COLO829 (cell line): ENCODE measurements around the gene SLC1A3.
"Not testable (repeated sequence)": the region's sequence is repeated elsewhere in the genome, so short reads cannot be mapped to it uniquely, and the experiment has no call there.

Experiments used
- DNase-seq: peaks from one replicate; pipeline ENCODE4 v3.0.0; 2012; ENCODE audit warnings: low spot score

SLC1A3 gene

DNA sequence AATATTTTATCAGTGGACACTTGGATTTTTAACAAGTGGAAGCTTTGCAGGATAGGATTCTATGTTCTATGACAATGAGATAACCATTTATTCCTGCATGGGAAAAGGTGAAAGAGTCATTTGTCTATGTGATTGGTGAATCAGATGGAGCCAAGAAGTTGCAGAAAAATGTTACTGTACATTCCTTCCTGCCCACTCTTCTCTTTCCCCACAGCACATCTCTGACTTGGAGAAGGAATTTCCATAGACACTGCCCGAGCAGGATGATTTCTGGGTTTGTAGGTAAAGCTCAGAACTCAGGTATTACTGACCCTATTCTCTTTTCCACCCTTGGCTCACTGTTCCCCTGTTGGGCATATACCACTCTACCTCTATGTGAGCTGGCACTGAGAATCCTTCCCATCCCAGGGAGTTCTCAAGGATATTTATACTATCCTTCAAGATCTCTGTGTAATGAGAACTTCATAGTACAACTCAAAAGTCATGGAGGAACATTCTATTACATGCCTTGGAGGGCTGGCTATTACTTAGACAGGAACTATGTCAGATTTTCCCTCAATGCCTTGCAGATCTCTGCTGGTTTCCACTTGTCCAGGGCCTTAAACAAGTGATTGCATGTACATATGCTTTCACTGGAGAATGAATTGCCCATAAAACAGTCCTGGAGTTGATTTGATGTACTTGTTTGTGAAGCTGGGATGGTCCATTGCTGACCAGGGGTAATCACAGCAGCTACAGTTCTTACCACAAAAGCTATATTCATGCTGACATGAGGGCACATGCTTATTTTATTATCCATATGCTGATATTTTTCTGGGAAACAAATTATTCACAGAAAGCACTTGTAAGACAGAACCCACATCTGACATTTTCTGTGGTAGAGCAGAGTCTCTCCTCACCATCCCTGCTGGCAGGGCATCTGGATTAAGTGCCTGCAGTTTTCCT, 24.1 kb downstream of the SLC1A3 start:
- DNase-seq = no peak

- no peak for DNase-seq
Observed at GRCh38 chr5:36631154-36631553, 24.7 kb downstream of the SLC1A3 start.

DNA sequence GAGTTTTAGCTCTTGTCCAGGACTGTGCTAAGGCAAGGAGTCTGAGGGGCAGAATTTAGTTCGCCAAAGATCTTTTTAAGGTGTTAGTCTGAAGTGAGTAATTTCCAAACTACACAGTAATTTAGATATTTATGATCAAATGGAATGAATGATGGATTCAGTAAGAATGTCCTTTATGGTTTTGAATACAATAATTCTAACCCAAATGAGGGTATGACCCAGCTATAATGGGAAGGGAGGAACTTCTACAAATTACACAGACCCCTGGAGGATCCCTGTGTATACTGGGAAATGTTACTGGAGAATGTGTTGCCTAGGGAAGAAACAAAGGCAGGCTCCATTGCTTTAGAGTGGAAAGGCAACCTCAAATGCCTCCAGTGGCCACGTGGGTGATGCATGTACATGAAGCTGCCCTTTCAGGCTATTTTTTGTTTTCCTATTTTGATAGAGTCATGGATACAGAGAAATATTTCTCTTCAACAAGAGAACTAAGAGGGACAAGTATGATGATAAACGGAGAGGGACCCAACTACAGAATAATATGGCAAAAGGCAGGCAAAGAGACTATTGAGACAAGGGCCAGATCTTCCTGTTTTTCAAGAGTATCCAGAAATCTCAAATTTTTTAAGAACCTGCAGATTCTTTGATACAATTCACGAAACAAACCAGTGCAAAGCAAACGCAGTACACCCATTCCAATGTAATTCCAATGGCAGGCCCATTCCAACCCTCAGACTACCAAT, 25.4 kb downstream of the SLC1A3 start:
- DNase-seq = no peak

DNA sequence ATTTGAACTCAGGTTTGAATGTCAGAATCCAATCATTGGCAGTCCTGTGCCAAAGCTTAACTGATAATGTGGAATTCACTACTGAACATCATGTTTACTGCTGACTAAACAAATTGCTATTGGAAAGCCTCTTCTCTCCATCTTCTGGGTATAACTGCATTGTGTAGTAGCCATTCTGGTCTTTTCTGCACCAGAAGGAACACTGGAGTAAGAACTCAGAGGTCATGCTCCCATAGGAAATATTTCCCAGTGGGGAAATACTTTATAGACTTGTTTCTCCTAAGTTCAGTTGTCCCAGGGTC, 25.9 kb downstream of the SLC1A3 start:
- no peak for DNase-seq

DNA sequence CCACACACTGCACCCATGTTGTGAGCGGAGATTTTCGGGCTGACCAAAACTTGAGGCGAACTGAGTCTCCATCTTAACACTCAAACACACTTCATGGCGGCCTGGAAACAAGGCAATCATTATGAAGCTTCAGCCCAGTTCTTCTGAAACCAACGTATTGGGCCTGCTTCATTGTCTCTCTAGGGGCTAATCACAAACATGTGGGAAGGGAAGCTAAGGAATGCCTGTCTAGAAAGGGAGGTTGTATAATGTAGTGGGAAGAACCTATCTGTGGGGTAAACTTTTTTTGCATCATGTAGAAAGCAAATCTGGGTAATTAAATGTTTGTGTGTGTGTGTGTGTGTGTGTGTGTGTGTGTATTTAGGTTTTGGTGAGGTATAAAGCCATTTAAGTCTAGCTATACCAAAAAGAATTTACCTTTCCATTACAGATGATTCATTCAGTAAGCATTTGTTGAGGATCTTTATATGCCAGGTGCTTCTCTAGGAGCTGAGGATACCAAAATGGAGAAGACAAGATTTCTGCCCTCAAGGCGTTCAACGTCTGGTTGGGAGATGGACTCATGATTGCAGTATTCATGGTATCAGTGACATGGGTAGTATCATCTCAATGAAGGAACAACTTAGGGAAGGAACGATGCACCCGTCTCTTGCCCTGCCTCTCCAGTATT, 29.4 kb downstream of the SLC1A3 start:
- DNase-seq = no peak

GRCh38 chr5:36637101-36637500, 30.7 kb downstream of the SLC1A3 start:
- DNase-seq = no peak

GRCh38 chr5:36637516-36637915, 31.1 kb downstream of the SLC1A3 start:
- DNase-seq = no peak

GRCh38 chr5:36638056-36638455, 31.6 kb downstream of the SLC1A3 start:
- DNase-seq = no peak

DNA sequence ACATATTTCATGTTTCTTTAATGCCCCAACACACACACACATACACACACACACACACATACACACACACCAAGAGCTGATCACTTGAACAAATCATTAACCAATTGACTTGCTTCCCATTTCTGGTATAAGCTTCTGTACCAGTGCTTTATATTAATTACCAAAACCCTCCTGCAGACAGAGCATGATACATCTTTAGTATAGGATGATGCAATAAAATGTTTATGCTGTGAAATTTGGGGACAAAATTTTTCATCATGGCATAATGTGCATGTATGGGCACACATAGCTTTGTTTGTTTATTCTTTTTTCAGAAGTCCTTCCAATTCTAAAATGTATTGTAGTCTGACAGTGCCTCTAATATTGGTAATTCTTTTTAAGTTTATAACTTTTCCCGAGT, 34.5 kb downstream of the SLC1A3 start:
- no peak for DNase-seq

GRCh38 chr5:36641431-36641830, 35.0 kb downstream of the SLC1A3 start:
- no peak for DNase-seq

GRCh38 chr5:36642089-36642488, 35.7 kb downstream of the SLC1A3 start:
- no peak for DNase-seq

- DNase-seq = no peak
Observed at GRCh38 chr5:36643162-36643561, 36.8 kb downstream of the SLC1A3 start.

- not testable (repeated sequence) for DNase-seq
Observed at GRCh38 chr5:36643841-36644240, 37.4 kb downstream of the SLC1A3 start.

DNA sequence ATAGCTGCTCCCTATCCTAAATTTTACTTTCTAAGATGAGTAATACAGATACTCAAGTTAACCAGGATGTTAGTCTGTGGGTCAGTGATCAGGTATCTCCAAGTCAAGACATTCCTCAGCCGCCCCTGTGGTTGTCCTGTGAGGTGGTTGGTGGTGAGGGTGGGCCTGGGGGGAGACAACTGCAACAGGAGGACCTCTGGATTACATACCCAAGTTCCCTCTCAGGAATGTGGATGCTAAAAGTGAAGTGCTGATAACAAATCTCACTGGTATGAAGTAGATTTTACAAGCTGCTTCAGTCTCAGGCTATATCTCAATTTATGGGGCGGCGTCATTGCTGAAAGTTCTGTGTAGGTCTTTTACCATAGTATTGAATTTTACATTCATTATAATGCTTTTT, 38.3 kb downstream of the SLC1A3 start:
- no peak for DNase-seq

DNA sequence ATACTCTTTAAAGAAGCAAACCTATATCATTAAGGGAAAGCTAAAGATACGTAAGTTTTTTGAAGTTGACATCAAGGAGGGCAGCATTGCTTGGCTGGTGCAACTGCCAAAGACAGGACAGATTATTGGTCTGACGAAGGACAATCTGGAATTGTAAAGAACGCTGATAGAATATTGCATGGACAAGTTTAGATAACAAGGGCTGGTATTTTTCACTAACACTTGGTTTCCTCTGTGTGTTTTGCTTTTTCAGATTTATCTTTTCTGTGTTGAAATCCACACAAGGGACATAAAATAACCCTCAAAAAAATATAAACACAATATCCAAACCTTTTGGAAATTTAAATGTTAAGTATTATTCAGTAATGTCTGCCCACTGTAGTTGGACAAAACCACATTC, 39.7 kb downstream of the SLC1A3 start:
- no peak for DNase-seq

DNA sequence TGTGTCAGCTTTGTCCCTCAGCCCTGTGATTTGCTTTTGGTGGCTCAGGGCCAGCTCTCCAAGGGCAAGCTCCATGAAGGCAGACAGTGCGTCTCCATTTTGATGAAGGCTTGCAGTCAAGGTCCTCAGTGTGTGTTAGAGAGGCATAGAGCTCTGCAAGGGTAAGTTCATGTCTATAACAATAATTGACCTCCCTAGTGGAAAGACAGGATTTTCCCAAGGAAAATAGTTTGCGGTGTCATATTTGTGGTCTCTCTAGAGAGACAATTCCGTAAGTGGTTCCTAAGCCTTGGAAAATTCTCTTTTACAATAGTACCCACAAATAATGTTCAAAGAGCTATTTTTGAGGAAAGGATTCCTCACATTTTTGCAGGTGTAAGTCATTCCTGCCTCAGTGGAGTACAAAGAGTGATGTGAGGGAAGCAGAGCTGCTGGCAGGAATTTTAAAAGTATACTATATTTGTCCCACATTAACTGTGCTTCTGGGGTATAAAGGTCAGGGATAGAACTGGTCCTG, 40.2 kb downstream of the SLC1A3 start:
- DNase-seq = no peak

- DNase-seq = no peak
Observed at GRCh38 chr5:36647046-36647445, 40.6 kb downstream of the SLC1A3 start.

DNA sequence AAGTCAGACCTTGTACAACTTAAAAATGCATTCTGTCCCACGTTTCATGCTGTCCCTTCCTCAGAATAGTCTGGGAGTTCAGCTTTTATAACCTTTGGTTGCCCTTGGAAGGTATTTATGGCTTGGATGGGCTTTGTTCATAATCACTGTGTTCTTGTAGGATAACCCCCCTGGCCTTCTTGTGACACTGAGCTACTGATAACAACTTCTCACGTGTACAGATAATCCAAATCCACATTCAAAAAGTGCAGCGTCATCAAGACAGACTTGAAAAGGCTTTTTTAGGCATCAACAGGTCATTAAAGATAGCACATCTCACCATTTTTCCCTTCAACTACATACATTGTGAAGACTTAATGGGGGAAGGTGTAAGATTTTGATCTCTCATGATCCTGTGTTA, 42.0 kb downstream of the SLC1A3 start:
- no peak for DNase-seq

DNA sequence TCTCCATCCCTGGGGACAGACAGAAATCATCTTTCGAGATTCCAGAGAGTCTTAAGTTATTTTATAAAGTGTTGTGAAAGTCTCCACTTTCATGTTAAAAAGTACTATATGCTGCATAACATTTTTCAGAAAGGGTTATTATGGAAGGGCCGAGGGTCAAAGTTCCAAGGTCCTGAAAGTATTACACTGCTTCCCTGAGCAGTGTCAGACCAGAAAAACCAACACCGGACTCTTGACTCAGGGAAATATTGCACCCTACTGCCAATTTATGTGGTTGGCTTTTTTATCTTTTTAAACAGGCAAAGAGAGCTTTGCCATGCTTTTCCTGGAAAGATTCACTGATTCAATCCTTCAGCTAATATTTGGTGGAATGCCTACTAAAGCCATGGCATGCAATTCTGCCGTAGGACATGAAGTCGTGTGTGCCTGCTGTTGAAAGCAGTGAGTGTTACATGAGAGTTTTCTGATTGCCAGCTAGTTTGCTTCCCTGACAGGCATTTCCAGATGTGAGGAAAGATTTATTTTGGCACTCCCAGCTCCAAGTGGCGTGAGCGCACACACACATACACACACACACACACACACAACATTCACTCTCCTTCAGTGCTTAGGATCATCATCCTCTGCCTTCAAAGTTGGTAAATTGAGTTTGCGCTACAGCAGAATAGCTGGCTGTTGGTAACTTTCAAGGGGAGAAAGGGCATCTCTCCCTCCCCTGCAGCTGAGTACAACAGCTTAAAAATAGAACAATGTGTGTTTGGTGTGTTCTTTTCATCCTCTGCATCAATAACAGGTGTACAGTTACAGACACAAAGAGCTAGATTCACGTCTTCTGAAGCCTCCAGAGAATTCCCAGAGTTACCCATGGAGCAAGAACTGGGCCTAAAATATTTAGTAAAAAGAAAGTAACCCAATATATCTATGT, 45.6 kb downstream of the SLC1A3 start:
- DNase-seq = no peak

DNA sequence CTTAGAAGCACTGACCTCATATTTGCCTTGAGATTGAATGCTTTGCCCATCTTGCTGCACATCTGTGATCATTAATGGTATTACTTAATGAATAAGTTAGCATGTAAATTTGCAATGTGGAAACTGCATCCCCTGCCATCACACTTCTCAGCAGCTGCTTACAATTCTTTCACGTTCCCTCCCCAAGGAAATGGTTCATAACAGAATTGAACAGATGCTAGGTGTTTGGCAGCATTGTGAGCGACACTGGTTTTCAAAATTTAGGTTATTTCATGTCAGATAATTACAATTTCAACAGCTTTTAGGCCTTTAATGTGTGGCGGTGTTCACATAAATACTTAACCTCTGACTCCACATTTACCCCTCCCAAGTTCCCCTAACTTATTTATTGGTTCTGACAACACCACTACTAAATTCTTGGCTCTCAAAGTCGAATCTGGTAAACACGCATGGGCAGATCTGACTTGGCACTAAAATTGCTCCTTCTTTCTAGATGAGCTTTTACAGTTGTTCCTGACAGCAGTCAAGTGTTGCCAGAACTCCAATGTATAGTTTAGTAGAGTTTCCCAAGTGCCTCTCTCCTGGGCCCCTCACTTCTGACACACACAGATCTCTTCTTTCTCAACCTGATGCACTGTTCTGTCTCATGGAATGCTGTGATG, 46.8 kb downstream of the SLC1A3 start:
- no peak for DNase-seq

DNA sequence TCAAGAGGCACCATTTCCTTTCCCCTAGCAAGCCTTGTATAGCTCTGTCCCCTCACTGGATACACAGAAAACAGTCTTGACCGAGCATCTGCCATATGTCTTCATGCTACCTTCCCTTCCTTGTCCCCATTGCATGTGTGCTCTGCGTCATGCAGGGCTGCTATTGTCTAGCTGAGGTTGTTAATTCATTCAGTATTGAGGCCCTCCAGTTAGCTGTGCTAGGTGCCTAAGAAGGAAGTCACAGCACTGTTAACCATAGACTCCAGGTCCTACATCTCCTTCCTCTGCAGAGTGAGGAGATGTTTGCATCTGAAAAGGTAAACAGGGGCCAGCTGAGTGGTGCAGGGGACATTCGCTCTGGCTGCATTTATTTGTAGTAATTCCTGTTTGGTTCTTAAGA, 48.2 kb downstream of the SLC1A3 start:
- no peak for DNase-seq
